HT1080 (cell line): Measurements from ENCODE around the gene FANCC. TPM values are rescaled to one million over a fixed set of nuclear protein-coding genes. Genes with fewer than 3 reads are reported as not detected.

Experiments
- DNase-seq: peaks from one replicate; pipeline ENCODE4 v3.0.0-alpha.2; 2015; ENCODE audit warnings: low read depth
- total RNA-seq: library from RNA; depleted of rRNA; stranded (reverse); fragments of >200 nt; shearing (Covaris generic); gene quantifications from 2 replicates; pipeline ENCODE4 v1.2.3, GENCODE V29; 2014

Gene FANCC
- total RNA-seq, 1 experiment from 2014 or later = 6.8 TPM

- DNase-seq = peak; percentile 68
Observed at GRCh38 chr9:95127249-95128176, 190.0 kb downstream of the FANCC start.

- no peak for DNase-seq
Observed at GRCh38 chr9:95126739-95127138, 190.8 kb downstream of the FANCC start.

DNA sequence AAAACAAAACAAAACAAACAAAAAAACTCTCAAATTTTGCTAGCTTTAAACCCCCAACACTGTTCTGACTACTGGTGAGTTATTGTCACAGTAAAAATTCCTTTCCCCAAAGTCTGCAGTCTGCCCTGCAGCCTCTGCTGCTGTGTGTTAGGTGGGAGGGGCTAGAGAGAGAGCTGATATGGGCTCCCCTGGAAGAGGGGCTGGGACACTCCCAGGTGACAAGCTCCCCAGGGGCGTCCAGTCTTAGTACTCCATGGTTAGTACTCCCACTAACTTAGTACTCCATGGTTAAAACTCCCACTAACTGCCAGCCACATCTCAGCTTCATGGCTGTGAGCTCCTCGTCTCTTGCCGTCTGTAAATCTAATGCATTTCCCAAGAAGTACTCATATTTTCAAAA lies 191.9 kb downstream of the FANCC start:
- DNase-seq = no peak

DNA sequence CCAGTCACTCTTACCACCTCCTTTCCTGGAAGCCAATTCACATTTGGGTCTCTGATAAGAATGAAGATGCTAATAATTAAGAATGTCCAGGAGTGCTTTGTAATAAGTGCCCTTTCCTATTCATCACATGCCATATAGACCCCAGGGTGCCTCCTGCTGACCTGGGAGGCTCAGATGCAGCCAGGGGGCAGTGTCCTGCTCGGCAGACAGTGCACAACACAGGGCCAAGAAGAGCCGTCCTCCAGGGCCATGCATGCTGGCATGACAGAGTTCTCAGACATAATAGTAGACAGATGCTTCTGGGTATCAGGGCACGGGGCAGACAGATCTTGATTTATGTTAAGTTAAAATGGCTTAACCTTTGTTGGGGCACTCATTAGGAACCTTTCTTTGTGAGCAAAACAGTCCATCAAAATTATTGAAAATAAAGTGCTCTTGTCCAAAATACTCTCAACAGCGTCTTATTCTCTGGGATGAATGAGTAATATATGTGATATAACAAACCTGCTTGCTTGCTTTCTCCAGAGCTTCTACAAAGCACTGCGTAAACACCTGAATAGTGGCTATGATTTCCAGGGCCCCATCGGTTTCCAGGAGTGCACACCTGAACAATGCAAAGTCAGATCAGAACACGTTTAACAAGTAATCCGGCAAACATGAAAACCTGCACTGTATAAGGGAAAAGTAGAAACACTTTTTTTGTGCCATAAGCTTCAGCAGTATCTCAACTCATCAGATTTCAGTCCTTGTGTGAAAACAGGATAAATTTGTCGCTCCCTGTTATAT lies 192.7 kb downstream of the FANCC start:
- no peak for DNase-seq

- DNase-seq = no peak
Observed at GRCh38 chr9:95120781-95121370, 196.6 kb downstream of the FANCC start.

DNA sequence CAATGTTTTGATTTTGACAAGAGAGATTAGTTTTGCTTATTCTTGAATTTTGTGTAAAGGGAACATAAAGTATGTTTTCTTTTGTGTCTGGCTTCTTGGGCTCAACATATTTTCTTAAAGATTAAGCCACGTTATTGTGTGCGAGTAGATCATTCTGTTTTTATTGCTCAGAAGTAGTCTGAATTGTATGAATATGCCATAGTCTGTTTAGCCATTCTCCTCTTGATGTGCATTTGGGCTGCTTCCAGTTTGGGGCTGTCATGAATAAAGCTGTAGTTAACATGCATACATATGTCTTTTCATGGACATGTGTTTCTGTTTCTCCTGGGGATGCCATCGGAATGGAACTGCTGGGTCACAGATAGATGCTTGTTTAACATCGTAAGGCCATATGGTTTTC lies 198.9 kb downstream of the FANCC start:
- no peak for DNase-seq

DNA sequence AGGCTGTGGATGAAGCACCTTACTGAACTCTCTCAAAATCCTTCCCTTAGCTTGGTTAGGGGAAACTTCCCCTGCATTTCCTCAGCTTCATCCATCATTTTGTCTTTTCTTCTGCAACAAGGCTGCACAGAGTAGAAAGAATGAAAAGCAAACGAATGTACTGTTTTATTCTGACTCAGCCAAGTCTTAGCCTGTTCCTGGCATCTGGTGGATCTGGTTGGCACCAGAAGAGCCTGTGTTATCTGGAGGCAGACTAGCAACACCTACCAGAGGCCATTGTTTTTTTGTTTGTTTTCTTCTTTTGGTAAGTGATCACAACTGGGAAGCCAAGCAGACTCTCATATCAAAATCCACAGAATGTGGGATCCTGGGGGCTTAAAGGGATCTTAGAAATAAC lies 200.7 kb downstream of the FANCC start:
- DNase-seq = no peak

GRCh38 chr9:95116002-95116807 lies 201.3 kb downstream of the FANCC start:
- no peak for DNase-seq

DNA sequence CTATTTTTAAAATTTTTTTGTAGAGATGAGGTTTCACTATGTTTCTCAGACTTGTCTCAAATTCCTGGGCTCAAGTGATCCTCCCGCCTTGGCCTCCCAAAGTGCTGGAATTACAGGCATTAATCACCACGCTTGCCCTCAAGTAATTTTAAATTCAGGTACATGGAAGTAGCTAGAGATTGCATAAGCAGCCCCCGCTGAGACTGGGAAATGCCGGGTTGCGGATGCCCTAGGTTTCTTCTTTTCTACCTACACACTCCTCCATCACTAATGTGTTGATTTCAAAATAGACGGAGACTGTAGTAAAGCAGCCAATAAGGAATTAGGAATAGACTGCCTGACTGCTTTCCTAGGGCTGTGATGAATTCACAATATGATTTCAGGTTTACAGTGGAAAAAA lies 202.4 kb downstream of the FANCC start:
- DNase-seq = no peak

DNA sequence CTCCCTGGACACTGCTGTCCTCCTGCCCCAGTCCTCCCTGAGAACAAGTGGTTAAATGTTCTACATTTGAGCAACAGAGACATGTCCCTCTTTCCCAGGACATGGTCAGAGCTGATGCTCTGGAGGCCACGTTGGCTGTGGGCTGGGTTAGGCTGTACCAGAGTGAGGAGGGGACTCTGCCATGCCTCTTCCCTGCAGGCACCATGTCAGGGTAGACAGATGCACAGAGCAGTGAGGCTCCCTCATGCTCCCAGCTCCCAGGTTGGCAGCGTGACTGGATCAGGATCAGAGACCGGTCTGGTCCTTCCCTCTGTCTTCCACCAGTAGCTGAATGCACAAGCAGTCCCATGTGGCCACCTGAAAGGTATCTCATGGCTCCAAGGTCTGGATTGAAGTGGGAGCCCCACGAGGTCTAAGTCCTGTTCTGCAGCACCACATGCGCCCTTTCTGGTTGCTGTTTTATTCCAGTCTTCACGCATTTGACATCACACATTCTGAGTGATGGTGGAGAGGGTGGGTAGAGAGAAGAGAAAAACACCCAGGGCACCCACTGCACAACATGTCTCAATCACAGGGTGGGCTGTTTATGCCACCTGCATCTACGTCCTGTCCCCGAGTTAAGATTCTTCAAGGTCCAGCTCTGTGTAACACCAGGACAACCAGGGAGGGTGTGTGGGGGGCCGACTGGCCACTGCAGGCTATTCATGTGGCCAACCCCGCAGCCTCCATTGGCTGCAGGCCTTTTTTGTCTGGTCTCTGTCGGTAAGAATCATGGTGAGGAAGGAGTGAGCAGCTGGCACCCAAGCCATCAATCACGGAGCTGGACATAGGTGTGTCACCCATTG lies 204.9 kb downstream of the FANCC start:
- DNase-seq = no peak

GRCh38 chr9:95111716-95112115 lies 205.8 kb downstream of the FANCC start:
- no peak for DNase-seq

GRCh38 chr9:95110921-95111525 lies 206.5 kb downstream of the FANCC start:
- DNase-seq = no peak

DNA sequence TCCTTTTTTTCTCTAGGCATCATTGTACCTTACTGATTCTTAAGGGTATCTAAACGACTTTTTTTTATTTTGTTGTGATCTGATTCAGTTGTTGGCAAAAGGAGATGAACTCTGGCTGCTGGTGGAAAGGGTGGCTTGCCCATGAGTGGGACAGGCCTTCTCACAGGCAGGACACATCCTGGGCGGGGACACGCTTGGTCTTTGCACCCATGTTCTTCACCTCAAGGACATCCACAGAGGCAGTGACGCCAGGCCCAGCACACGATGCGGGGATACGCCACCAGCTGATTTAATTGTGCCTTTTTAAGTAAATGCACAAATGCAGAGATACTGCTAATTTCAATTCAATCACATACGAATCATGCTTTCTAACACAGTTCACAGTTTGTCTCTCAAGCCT lies 208.1 kb downstream of the FANCC start:
- DNase-seq = no peak

GRCh38 chr9:95108777-95109176 lies 208.7 kb downstream of the FANCC start:
- no peak for DNase-seq

GRCh38 chr9:95107976-95108375 lies 209.5 kb downstream of the FANCC start:
- DNase-seq = no peak

- no peak for DNase-seq
Observed at GRCh38 chr9:95107001-95107749, 210.3 kb downstream of the FANCC start.

DNA sequence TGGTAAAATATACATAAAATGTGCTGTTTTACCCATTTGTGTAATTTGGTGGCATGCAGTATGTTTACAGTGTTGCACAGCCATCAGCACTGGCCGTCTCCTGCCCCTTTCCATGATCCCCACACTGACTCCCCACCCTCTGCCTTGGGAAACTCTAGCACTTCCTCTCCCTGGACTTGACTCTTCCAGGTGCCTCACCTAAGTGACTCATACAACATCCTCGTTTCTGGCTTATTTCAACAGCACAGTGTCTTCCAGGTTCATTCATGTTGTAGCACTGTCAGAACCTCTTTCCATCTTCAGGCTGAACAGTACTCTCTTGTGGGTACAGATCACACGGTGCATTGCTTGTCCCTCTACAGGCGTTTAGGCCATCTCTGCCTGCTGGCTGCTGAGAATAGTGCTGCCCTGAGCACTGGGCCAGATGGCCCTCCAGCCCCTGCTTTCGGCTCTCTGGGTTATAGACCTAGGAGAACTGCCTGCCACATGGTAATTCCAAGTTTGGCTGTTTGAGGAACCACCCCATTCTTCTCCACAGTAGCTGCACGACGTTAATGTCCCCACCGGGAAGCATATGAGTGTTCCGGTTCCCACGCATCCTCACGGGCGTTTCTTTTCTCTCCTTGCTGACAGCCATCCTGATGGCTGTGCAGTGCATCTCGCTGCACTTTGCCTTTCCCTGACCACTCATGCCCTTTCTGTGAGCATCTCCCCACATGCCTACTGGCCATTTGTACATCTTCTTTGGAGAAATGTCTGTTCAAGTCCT lies 211.8 kb downstream of the FANCC start:
- DNase-seq = no peak

DNA sequence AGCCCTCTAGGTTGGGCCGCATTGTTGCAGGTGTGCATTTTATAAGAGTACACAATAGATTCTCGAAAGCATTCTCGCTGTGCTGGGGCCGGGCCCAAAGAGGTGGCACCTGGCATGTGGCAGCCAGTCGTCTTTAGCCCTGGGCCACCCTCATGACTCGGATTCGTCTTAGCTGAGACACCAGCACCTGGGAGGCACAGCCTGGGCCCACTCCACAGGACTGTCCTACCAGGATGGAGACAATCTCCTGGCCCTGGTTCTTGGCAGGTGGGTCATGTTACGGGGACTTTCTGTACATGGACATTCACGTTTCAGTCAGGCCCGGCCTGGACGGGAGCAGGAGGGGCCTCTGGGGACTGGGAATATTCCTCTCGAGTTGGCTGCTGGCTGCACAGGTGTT lies 212.5 kb downstream of the FANCC start:
- no peak for DNase-seq
